Right lobe of liver (tissue), 6 donors: ENCODE measurements around the gene TRAF1. TPM values are rescaled to one million over a fixed set of nuclear protein-coding genes. Genes with fewer than 3 reads are reported as not detected.

Experiments used
- ATAC-seq, 4 donors: fragments of 200-7000 bp; cut with Tn5 transposase; one replicate each; pipeline ENCODE4 v1.9.1; 2020; ENCODE audit warnings: mild to moderate bottlenecking in 4 of 4, moderate library complexity in 4 of 4
- DNase-seq, 3 donors: peaks; one replicate each; pipeline ENCODE4 v3.0.0-alpha.2; 2020
- H3K27ac ChIP-seq, 3 donors: fragments of 200-600 bp; one replicate each; pipeline ENCODE4 v1.8.0; 2022
- H3K27me3 ChIP-seq, 2 donors: fragments of 200-600 bp; one replicate each; pipeline ENCODE4 v1.8.0; 2022
- H3K36me3 ChIP-seq, 4 donors: fragments of 200-600 bp; sonication (generic) in 1 of 4; one replicate each; pipeline versions ENCODE4 v1.5.1 to v1.8.0; 2017 to 2022; ENCODE audit warnings: control low read depth in 1 of 4
- H3K4me1 ChIP-seq, 4 donors: fragments of 200-600 bp; sonication (generic) in 1 of 4; one replicate each; pipeline versions ENCODE4 v1.5.1 to v1.8.0; 2017 to 2022; ENCODE audit warnings: control low read depth in 1 of 4
- H3K4me3 ChIP-seq, 3 donors: fragments of 200-600 bp; one replicate each; pipeline ENCODE4 v1.8.0; 2022
- H3K9me3 ChIP-seq, 4 donors: fragments of 200-600 bp; sonication (generic) in 1 of 4; one replicate each; pipeline versions ENCODE4 v1.5.1 to v1.8.0; 2017 to 2022; ENCODE audit warnings: control low read depth in 1 of 4
- CTCF ChIP-seq, 4 donors: fragments of 200-600 bp in 3 of 4; fragments of 450-650 bp in 1 of 4; IDR thresholded peaks; one replicate each; pipeline versions ENCODE4 v1.5.1 to v1.8.0; 2016 to 2022; ENCODE audit warnings: antibody characterized with exemption in 4 of 4, mild to moderate bottlenecking in 2 of 4
- POLR2A ChIP-seq: fragments of 450-650 bp; IDR thresholded peaks from one replicate; pipeline ENCODE4 v1.6.1; 2017; ENCODE audit warnings: antibody characterized with exemption, mild to moderate bottlenecking
- WGBS: methylation state at CpG from one replicate; pipeline ENCODE4 v1.1.6; 2018; ENCODE audit warnings: low coverage, low lambda C conversion rate; ENCODE audit not compliant: insufficient coverage; ENCODE audit errors: missing lambda C conversion rate; 5-methylcytosine and 5-hydroxymethylcytosine counted together
- intact Hi-C, 2 donors: fragments of 100-400 bp; cut with DNase I; formaldehyde crosslinking; loops; one replicate each; pipeline versions ENCODE4 v1.11.2 to v1.14.1; 2022
- total RNA-seq, 6 experiments: library from RNA; depleted of rRNA in 2 of 6; stranded (reverse); fragments of >200 nt in 2 of 6; fragmentation: NEBNext Ultra II Directional in 3 of 6; extraction: Animal tissue kit (Norgen Biotek cat#: 25700) in 3 of 6; gene quantifications; one replicate each; pipeline versions ENCODE4 v1.1.0 to v1.2.4, GENCODE V29; 2016 to 2023
- donor health status: DM: no; HTN: yes; CAD: no.
- donor health status: DM: no; HTN: no; CAD: no.
- donor health status: DM: no; HTN: no; CAD: no.
- donor health status: DM: no; HTN: yes; CAD: no.
- donor health status: DM: no; HTN: yes; CAD: no.

The TRAF1 gene
- total RNA-seq, 6 experiments from 2014 or later, result 0.99 to 2.5 (median 2.1) TPM

- Histone ChIP-seq H3K27ac (peak overlapping the region in 1 of 3 donors; percentile 39), H3K4me1 (peaks cover 0 to 18% (median 3%) of the 10 kb centered on the region in 4 donors), H3K4me3 (no peak overlapping the region), H3K9me3 (no peaks in the 10 kb centered on the region), H3K36me3 (no peaks in the 10 kb centered on the region), H3K27me3 (no peaks in the 10 kb centered on the region)
- 80% methylated on average over 2 of the region's 8 CpGs for WGBS
- ATAC-seq (no peak), DNase-seq (no peak)
- no peak for TF ChIP-seq POLR2A
- no peak for TF ChIP-seq CTCF (IDR thresholded peaks at IDR 0.05)
- intact Hi-C loops, result no loop called here
These were observed 9.4 kb downstream of the TRAF1 start for GRCh38 chr9:120916991-120917880.

GRCh38 chr9:120916588-120916987 is 10.0 kb downstream of the TRAF1 start:
- intact Hi-C loops, result no loop called here
- WGBS, result 5% methylated on average over 3 of the region's 3 CpGs

GRCh38 chr9:120915854-120916470 is 10.6 kb downstream of the TRAF1 start:
- Histone ChIP-seq H3K27me3 (no peaks in the 10 kb centered on the region), H3K27ac (peak overlapping the region in 1 of 3 donors; percentile 39), H3K4me3 (no peak overlapping the region), H3K36me3 (no peaks in the 10 kb centered on the region), H3K9me3 (no peaks in the 10 kb centered on the region), H3K4me1 (peaks cover 0 to 18% (median 3%) of the 10 kb centered on the region in 4 donors)
- no peak for TF ChIP-seq POLR2A
- no peak for TF ChIP-seq CTCF (IDR thresholded peaks at IDR 0.05)
- 53% methylated on average over 5 of the region's 5 CpGs for WGBS
- intact Hi-C loops, result no loop called here
- no peak for DNase-seq
- no peak for ATAC-seq

More at GRCh38 chr9:120916588-120916987, 10.0 kb downstream of the TRAF1 start:
- peak overlapping the region in 1 of 3 donors; percentile 39 for H3K27ac ChIP-seq
- no peaks in the 10 kb centered on the region for H3K36me3 ChIP-seq
- no peak overlapping the region for H3K4me3 ChIP-seq
- no peaks in the 10 kb centered on the region for H3K27me3 ChIP-seq
- DNase-seq (peak in 2 of 3 donors; percentile 39 to 63), ATAC-seq (peak; percentile 72 to 83 (median 76))
- TF ChIP-seq CTCF (IDR thresholded peaks at IDR 0.05) (peak; percentile 13 to 43 (median 25)), POLR2A (no peak)
- no peaks in the 10 kb centered on the region for H3K9me3 ChIP-seq
- peaks cover 0 to 18% (median 3%) of the 10 kb centered on the region in 4 donors for H3K4me1 ChIP-seq

DNA sequence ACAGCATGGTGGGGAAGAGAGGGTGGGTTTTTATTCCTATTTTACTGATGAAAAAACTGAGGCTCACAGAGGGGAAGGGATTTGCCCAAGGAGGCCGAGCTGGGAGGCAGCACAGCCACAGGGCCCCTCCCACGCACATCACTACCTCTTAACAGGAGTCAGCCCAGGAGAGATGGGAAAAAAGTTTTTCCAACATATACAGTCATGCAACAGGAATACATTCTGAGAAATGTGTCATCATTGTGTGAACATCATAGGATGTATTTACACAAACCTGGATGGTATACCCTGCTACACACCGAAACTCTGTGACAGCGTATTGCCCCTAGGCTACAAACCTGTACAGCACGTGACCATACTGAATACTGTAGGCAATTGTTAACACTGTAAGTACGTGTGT is 11.6 kb downstream of the TRAF1 start:
- no peaks in the 10 kb centered on the region for H3K9me3 ChIP-seq
- H3K4me1 ChIP-seq, result peaks cover 0 to 10% (median 3%) of the 10 kb centered on the region in 4 donors
- DNase-seq, result no peak
- H3K4me3 ChIP-seq, result no peak overlapping the region
- H3K27ac ChIP-seq, result no peak overlapping the region
- H3K36me3 ChIP-seq, result no peaks in the 10 kb centered on the region
- no peaks in the 10 kb centered on the region for H3K27me3 ChIP-seq
- intact Hi-C loops, result no loop called here
- ATAC-seq, result no peak
- WGBS, result 92% methylated on average over 4 of the region's 6 CpGs
- TF ChIP-seq CTCF (IDR thresholded peaks at IDR 0.05) (no peak), POLR2A (no peak)
